T-helper 9 cell (primary cell): Measurements from ENCODE around the gene SAMD5.
"Not testable (repeated sequence)": the region's sequence is repeated elsewhere in the genome, so short reads cannot be mapped to it uniquely, and the experiment has no call there.

ENCODE experiments used
- DNase-seq: peaks from one replicate; pipeline ENCODE4 v3.0.0-alpha.2; 2020

Gene SAMD5

GRCh38 chr6:147528511-147529145, 20.1 kb downstream of the SAMD5 start:
- DNase-seq, result no peak

GRCh38 chr6:147530132-147531060, 21.9 kb downstream of the SAMD5 start:
- no peak for DNase-seq

GRCh38 chr6:147531321-147531720, 22.8 kb downstream of the SAMD5 start:
- no peak for DNase-seq

GRCh38 chr6:147534116-147534860, 25.8 kb downstream of the SAMD5 start:
- DNase-seq, result no peak

- DNase-seq, result no peak
Measured at GRCh38 chr6:147538821-147539220, 30.3 kb downstream of the SAMD5 start.

GRCh38 chr6:147540075-147540474, 31.6 kb downstream of the SAMD5 start:
- no peak for DNase-seq

GRCh38 chr6:147542436-147542835, 33.9 kb downstream of the SAMD5 start:
- DNase-seq, result not testable (repeated sequence)

- no peak for DNase-seq
Measured at GRCh38 chr6:147544420-147544819, 35.9 kb downstream of the SAMD5 start.

GRCh38 chr6:147546501-147547368, 38.2 kb downstream of the SAMD5 start:
- DNase-seq, result no peak

- no peak for DNase-seq
Measured at GRCh38 chr6:147547369-147547902, 38.9 kb downstream of the SAMD5 start.

GRCh38 chr6:147548921-147549475, 40.5 kb downstream of the SAMD5 start:
- DNase-seq, result no peak

GRCh38 chr6:147549531-147549930, 41.0 kb downstream of the SAMD5 start:
- no peak for DNase-seq

GRCh38 chr6:147551976-147552375, 43.5 kb downstream of the SAMD5 start:
- no peak for DNase-seq

GRCh38 chr6:147553099-147553498, 44.6 kb downstream of the SAMD5 start:
- no peak for DNase-seq

GRCh38 chr6:147554281-147554680, 45.8 kb downstream of the SAMD5 start:
- no peak for DNase-seq

- DNase-seq, result no peak
Measured at GRCh38 chr6:147559006-147559405, 50.5 kb downstream of the SAMD5 start.

- no peak for DNase-seq
Measured at GRCh38 chr6:147560670-147561069, 52.2 kb downstream of the SAMD5 start.

GRCh38 chr6:147561726-147562125, 53.2 kb downstream of the SAMD5 start:
- DNase-seq, result no peak

GRCh38 chr6:147563472-147563871, 55.0 kb downstream of the SAMD5 start:
- no peak for DNase-seq

- no peak for DNase-seq
Measured at GRCh38 chr6:147564556-147564955, 56.1 kb downstream of the SAMD5 start.

- DNase-seq, result no peak
Measured at GRCh38 chr6:147566244-147566898, 57.9 kb downstream of the SAMD5 start.
